Suprapubic skin (tissue), 4 donors: ENCODE data around the gene FUT4. TPM values are rescaled to one million over a fixed set of nuclear protein-coding genes. Genes with fewer than 3 reads are reported as not detected.

Experiments
- DNase-seq, 2 donors: peaks; one replicate each; pipeline ENCODE4 v3.0.0-alpha.2; 2019; ENCODE audit warnings: low spot score in 2 of 2
- H3K27ac ChIP-seq: fragments of 200-600 bp; sonication (generic); one replicate; pipeline ENCODE4 v1.5.1; 2019
- H3K27me3 ChIP-seq: fragments of 200-600 bp; sonication (generic); one replicate; pipeline ENCODE4 v1.5.1; 2019
- H3K36me3 ChIP-seq: fragments of 200-600 bp; sonication (generic); one replicate; pipeline ENCODE4 v1.5.1; 2019
- H3K4me1 ChIP-seq: fragments of 200-600 bp; sonication (generic); one replicate; pipeline ENCODE4 v1.5.1; 2019
- H3K4me3 ChIP-seq: fragments of 200-600 bp; sonication (generic); one replicate; pipeline ENCODE4 v1.5.1; 2019; ENCODE audit warnings: mild to moderate bottlenecking
- H3K9me3 ChIP-seq: fragments of 200-600 bp; sonication (generic); one replicate; pipeline ENCODE4 v1.5.1; 2019
- CTCF ChIP-seq, 2 donors: fragments of 200-600 bp in 1 of 2; fragments of 450-650 bp in 1 of 2; sonication (generic) in 1 of 2; IDR thresholded peaks; one replicate each; pipeline ENCODE4 v1.5.1; 2016 to 2019; ENCODE audit warnings: antibody characterized with exemption in 2 of 2, mild to moderate bottlenecking in 1 of 2, moderate library complexity in 1 of 2
- EP300 ChIP-seq: sonication (generic); formaldehyde crosslinking; IDR thresholded peaks from one replicate; pipeline ENCODE4 v1.6.1; 2017; ENCODE audit warnings: antibody characterized with exemption
- POLR2A ChIP-seq, 2 donors: fragments of 450-650 bp; IDR thresholded peaks; one replicate each; pipeline ENCODE4 v1.6.1; 2017; ENCODE audit warnings: antibody characterized with exemption in 2 of 2, mild to moderate bottlenecking in 2 of 2, moderate library complexity in 2 of 2
- POLR2AphosphoS5 ChIP-seq, 3 donors: sonication (generic); formaldehyde crosslinking; IDR thresholded peaks; one replicate each; pipeline ENCODE4 v1.6.1; 2017; ENCODE audit warnings: antibody characterized with exemption in 3 of 3
- WGBS: methylation state at CpG from one replicate; pipeline ENCODE4 v1.1.5; 2018; 5-methylcytosine and 5-hydroxymethylcytosine counted together
- total RNA-seq, 4 donors: library from RNA; depleted of rRNA; stranded (reverse); fragments of >200 nt; gene quantifications; one replicate each; pipeline ENCODE4 v1.1.0, GENCODE V29; 2016

FUT4 gene
- total RNA-seq, 4 donors from 2014 or later = 1.6 to 3.5 (median 2.8) TPM

DNA sequence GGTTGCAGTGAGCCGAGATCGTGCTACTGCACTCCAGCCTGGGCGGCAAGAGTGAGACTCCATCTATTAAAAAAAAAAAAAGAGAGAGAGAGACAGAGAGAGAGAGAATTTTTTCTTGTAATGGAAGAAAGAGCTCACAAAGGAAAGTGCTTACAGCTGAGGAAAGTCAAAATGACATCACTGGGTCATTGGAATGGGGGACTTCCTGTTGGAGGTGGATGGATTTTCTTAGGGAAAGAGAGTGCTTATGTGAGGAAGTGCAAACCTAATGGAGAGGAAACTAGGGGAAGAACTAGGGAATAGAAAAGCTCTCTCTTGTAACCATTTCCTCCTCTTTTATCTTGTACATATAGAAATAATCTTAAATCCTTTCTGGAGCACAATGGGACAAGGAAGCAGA, 17.1 kb downstream of the FUT4 start:
- 98% methylated on average over 3 of the region's 3 CpGs for WGBS
- no peak for TF ChIP-seq POLR2AphosphoS5 (IDR thresholded peaks at IDR 0.05)
- no peak for TF ChIP-seq CTCF (IDR thresholded peaks at IDR 0.05)
- no peak for TF ChIP-seq EP300
- no peak for TF ChIP-seq POLR2A (IDR thresholded peaks at IDR 0.05)
- Histone ChIP-seq H3K4me3 (no peak overlapping the region), H3K27ac (no peak overlapping the region), H3K4me1 (peaks cover 15% of the 10 kb centered on the region), H3K9me3 (no peaks in the 10 kb centered on the region), H3K36me3 (no peaks in the 10 kb centered on the region), H3K27me3 (no peaks in the 10 kb centered on the region)
- DNase-seq = no peak

- Histone ChIP-seq H3K4me1 (peaks cover 11% of the 10 kb centered on the region), H3K27me3 (no peaks in the 10 kb centered on the region), H3K27ac (no peak overlapping the region), H3K4me3 (no peak overlapping the region), H3K9me3 (no peaks in the 10 kb centered on the region), H3K36me3 (no peaks in the 10 kb centered on the region)
- no peak for DNase-seq
- TF ChIP-seq POLR2A (IDR thresholded peaks at IDR 0.05) (no peak), CTCF (IDR thresholded peaks at IDR 0.05) (peak in 1 of 2 donors; percentile 16), EP300 (no peak), POLR2AphosphoS5 (IDR thresholded peaks at IDR 0.05) (no peak)
- 41% methylated on average over 4 of the region's 4 CpGs for WGBS
Measured at GRCh38 chr11:94563176-94563847, 19.6 kb downstream of the FUT4 start.

GRCh38 chr11:94563848-94564467, 20.2 kb downstream of the FUT4 start:
- WGBS = 52% methylated on average over 8 of the region's 8 CpGs
- Histone ChIP-seq H3K27me3 (no peaks in the 10 kb centered on the region), H3K4me1 (peaks cover 11% of the 10 kb centered on the region), H3K27ac (no peak overlapping the region), H3K4me3 (no peak overlapping the region), H3K9me3 (no peaks in the 10 kb centered on the region), H3K36me3 (no peaks in the 10 kb centered on the region)
- no peak for DNase-seq
- TF ChIP-seq POLR2AphosphoS5 (IDR thresholded peaks at IDR 0.05) (no peak), CTCF (IDR thresholded peaks at IDR 0.05) (no peak), EP300 (no peak), POLR2A (IDR thresholded peaks at IDR 0.05) (no peak)

GRCh38 chr11:94567181-94567670, 23.5 kb downstream of the FUT4 start, which contains the start of gene PIWIL4:
PIWIL4 (plus strand) TSS chr11:94567368; CDS start chr11:94567519, 151 bp downstream.
- 93% methylated on average over 25 of the region's 25 CpGs for WGBS
- Histone ChIP-seq H3K36me3 (no peaks in the 10 kb centered on the region), H3K4me3 (no peak within 1 kb of the TSS), H3K4me1 (peaks cover 11% of the 10 kb centered on the region), H3K27ac (no peak within 1 kb of the TSS), H3K27me3 (no peaks in the 10 kb centered on the region), H3K9me3 (no peaks in the 10 kb centered on the region)
- TF ChIP-seq CTCF (IDR thresholded peaks at IDR 0.05) = no peak
- no peak for TF ChIP-seq EP300
- TF ChIP-seq POLR2A (IDR thresholded peaks at IDR 0.05) = no peak
- no peak for TF ChIP-seq POLR2AphosphoS5 (IDR thresholded peaks at IDR 0.05)
- no peak for DNase-seq

- H3K4me3 ChIP-seq = no peak overlapping the region
- DNase-seq = no peak
- no peak overlapping the region for H3K27ac ChIP-seq
- WGBS = 93% methylated on average over 5 of the region's 5 CpGs
- TF ChIP-seq POLR2A (IDR thresholded peaks at IDR 0.05) = no peak
- no peak for TF ChIP-seq POLR2AphosphoS5 (IDR thresholded peaks at IDR 0.05)
- TF ChIP-seq EP300 = no peak
- TF ChIP-seq CTCF (IDR thresholded peaks at IDR 0.05) = no peak
- H3K4me1 ChIP-seq = peaks cover 11% of the 10 kb centered on the region
- H3K36me3 ChIP-seq = no peaks in the 10 kb centered on the region
- no peaks in the 10 kb centered on the region for H3K27me3 ChIP-seq
- H3K9me3 ChIP-seq = no peaks in the 10 kb centered on the region
Measured at GRCh38 chr11:94568200-94568599, 24.5 kb downstream of the FUT4 start.
